Measurements from ENCODE around the gene UNCX. TPM values are rescaled to one million over a fixed set of nuclear protein-coding genes. Genes with fewer than 3 reads are reported as not detected.

UNCX gene
- total RNA-seq, 2 donors from 2014 or later, result not detected

DNA sequence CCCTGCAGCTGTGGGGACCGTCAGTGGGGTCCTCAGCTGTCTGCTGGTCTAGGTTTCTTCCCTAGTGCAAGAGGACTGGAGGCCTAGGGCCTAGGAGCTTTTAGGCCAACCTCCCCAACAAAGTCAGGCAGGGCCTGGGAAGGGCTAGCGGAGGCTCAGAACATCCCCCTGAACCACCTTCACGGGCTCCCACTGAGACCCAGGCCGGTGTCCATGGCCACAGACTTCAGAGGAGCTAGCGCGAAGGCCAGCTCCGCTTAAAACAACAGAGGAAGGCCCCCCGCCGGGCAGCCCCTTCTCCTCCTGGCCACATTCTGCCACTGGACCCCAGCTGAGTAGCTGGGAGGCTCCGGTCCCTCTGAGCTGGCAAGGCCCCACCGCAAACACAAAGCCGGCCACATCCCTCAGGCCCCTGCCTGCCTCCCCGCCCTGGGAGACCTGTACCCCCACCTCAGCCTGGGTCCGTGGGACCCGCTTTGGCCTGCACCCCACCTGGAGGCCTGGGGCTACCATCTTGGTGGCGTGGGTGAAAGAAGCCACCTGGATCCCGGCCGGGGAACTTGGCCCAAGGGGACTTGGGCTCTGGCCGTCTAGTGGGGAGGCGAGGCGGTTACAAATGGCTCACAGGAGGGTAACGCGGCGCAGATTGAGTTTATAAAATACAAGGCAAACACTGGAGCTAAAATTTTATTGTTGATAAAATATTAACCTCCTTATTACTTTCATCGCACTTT is 5.4 kb upstream of the UNCX start:
- Histone ChIP-seq H3K27ac (no peak overlapping the region), H3K4me1 (no peaks in the 10 kb centered on the region), H3K9me3 (no peaks in the 10 kb centered on the region), H3K4me3 (no peak overlapping the region), H3K9ac (ENCODE audit: low read depth in 2 of 2, low read length in 2 of 2) (no peak overlapping the region), H3K36me3 (no peaks in the 10 kb centered on the region), H3K27me3 (peaks cover 89% of the 10 kb centered on the region)
- no peak for DNase-seq
- intact Hi-C loops (cut with DNase I), result loop anchor here (5.0 kb wide), 1 partner anchor 185 kb away; no protein-coding TSS in a partner anchor
- TF ChIP-seq, protein P1, sequence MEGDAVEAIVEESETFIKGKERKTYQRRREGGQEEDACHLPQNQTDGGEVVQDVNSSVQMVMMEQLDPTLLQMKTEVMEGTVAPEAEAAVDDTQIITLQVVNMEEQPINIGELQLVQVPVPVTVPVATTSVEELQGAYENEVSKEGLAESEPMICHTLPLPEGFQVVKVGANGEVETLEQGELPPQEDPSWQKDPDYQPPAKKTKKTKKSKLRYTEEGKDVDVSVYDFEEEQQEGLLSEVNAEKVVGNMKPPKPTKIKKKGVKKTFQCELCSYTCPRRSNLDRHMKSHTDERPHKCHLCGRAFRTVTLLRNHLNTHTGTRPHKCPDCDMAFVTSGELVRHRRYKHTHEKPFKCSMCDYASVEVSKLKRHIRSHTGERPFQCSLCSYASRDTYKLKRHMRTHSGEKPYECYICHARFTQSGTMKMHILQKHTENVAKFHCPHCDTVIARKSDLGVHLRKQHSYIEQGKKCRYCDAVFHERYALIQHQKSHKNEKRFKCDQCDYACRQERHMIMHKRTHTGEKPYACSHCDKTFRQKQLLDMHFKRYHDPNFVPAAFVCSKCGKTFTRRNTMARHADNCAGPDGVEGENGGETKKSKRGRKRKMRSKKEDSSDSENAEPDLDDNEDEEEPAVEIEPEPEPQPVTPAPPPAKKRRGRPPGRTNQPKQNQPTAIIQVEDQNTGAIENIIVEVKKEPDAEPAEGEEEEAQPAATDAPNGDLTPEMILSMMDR (IDR thresholded peaks at IDR 0.05), result no peak

DNA sequence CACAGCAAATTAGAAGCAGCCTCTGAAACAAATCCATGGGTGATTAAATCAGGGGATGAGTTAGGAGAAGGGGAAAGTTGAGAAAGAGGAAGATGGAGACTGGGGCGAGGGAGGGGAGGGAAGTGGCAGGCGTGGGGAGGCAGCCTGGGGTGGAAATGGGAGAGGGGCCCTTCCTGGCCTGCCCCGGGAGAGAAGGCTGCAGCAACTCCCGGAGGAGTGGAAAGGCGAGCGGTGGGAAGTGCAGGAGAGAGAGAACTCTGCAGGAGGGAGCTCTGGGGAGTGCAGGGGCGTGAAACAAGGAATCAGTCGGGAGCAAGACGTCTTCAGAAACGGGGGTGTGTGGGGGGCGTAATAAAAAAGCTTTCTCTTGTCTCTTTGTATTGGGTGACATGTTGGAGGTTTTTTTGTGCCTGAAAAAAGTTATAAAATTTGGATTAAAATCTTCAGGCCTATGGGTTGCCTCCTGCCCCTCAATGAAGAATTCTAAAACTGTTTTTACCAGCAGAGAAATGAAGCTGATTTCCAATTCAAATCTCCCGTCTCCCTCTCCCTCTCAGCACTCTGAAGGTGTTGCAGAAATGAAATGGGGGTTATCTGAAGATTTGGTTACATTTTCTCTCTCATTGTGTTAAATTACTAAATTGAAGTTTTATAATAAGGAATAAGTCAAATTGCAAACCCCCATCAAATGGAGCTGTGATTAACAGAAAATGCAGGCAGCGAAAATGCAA is 4.7 kb upstream of the UNCX start:
- no peak for DNase-seq
- H3K27me3 ChIP-seq, result peaks cover 92% of the 10 kb centered on the region
- no peak overlapping the region for H3K27ac ChIP-seq
- intact Hi-C loops (cut with DNase I), result loop anchor here (5.0 kb wide), 1 partner anchor 184 kb away; no protein-coding TSS in a partner anchor
- H3K36me3 ChIP-seq, result no peaks in the 10 kb centered on the region
- no peak overlapping the region for H3K9ac ChIP-seq (ENCODE audit: low read depth in 2 of 2, low read length in 2 of 2)
- TF ChIP-seq, protein P1 (IDR thresholded peaks at IDR 0.05), result no peak
- H3K4me3 ChIP-seq, result no peak overlapping the region
- H3K4me1 ChIP-seq, result no peaks in the 10 kb centered on the region
- H3K9me3 ChIP-seq, result no peaks in the 10 kb centered on the region

DNA sequence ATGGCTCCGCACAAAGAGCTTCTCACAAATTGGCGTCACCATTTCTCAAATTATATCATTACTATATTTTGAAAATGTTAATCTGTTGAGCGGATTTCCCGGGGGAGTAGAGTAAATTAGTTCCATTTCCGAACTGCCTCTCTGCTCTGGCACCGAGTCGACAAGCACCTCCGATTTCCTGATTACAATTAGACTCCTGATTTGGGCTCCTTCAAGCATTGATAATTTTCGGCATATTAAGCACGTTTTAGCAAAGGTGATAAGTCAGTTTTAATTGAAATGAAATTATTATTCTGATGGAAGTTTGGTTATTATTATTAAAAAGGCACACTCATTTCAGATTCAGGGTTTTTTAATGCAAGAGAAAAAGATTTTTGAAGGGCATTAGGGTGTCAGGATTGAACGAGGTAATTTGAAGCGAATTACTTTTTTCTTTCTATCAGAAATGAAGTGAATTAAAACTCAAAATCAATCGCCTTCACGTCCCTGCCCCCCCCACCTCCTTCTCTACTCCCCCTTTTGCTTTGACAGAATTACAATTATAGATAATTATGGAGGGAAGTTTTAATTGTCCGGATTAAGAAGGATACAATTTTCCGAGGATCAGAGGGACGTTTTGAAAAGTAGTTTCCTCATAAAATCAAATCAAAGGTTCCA is 4.0 kb upstream of the UNCX start:
- Histone ChIP-seq H3K4me1 (no peaks in the 10 kb centered on the region), H3K27ac (no peak overlapping the region), H3K4me3 (no peak overlapping the region), H3K9me3 (no peaks in the 10 kb centered on the region), H3K36me3 (no peaks in the 10 kb centered on the region), H3K27me3 (peaks cover 92% of the 10 kb centered on the region), H3K9ac (ENCODE audit: low read depth in 2 of 2, low read length in 2 of 2) (no peak overlapping the region)
- DNase-seq, result no peak
- intact Hi-C loops (cut with DNase I), result loop anchor here (5.0 kb wide), 1 partner anchor 184 kb away; no protein-coding TSS in a partner anchor
- TF ChIP-seq, protein P1 (IDR thresholded peaks at IDR 0.05), result no peak

DNA sequence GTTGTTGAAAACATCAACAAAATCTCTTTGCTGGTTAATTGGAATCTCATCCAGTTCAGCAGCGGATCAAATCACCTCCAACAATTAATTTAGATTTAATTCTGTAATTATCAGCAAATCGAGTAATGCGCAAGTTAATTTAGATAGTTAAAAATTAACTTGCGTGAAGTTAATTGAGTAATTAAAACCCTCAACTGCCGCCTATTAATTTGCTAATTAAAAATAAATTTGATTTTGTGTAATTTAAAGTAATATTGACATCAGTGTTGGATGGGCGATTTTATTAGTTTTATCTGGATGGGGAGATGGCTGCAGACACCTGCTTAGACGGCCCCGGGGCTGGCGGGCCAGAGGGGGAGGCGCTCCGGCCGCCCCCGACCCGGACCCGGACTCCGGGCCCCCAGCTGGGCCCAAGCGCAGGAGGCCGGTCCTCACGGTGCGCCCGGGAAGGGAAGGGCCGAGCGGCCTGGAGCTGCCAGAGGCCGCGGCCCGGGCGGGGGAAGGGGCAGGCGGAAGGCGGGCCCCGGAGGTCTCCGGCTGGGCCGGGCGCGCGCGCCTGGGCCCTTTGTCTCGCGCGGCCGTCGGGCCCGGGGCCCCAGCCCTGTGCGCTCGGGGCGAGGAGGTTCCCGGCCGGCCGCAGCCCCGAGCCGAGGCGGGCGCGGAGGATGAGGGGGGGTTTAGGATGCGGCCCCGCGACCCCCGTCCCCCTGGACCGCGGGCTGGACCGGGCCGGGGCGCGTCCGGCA is 3.3 kb upstream of the UNCX start:
- Histone ChIP-seq H3K9me3 (no peaks in the 10 kb centered on the region), H3K36me3 (no peaks in the 10 kb centered on the region), H3K4me3 (no peak overlapping the region), H3K27ac (no peak overlapping the region), H3K9ac (ENCODE audit: low read depth in 2 of 2, low read length in 2 of 2) (no peak overlapping the region), H3K4me1 (no peaks in the 10 kb centered on the region), H3K27me3 (peaks cover 92% of the 10 kb centered on the region)
- intact Hi-C loops (cut with DNase I), result loop anchor here (5.0 kb wide), 1 partner anchor 183 kb away; no protein-coding TSS in a partner anchor
- TF ChIP-seq, protein P1 (IDR thresholded peaks at IDR 0.05), result no peak
- DNase-seq, result no peak

DNA sequence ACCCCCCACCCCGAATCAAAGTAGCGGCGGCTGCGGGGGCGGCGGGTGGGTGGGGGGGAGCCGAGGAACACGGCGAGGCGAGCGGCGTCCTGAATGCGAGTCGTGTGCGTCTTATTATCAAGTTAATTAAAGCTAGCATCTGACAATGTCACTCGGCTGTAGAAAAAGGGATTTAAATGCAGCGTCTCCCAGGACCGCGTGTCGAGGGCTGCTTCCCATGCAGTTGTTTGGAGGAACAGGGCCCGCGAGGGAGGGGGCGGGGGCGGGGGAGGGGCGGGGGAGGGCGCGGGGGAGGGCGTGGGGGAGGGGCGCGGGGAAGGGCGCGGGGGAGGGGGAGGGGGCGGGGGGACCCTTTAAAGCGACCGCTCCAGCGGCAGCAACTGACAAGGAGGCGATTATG is 2.7 kb upstream of the UNCX start:
- Histone ChIP-seq H3K4me1 (no peaks in the 10 kb centered on the region), H3K9ac (ENCODE audit: low read depth in 2 of 2, low read length in 2 of 2) (no peak overlapping the region), H3K4me3 (no peak overlapping the region), H3K27ac (no peak overlapping the region), H3K9me3 (no peaks in the 10 kb centered on the region), H3K27me3 (peaks cover 93% of the 10 kb centered on the region), H3K36me3 (no peaks in the 10 kb centered on the region)
- intact Hi-C loops (cut with DNase I), result loop anchor here (5.0 kb wide), 1 partner anchor 182 kb away; no protein-coding TSS in a partner anchor
- TF ChIP-seq, protein P1 (IDR thresholded peaks at IDR 0.05), result no peak
- DNase-seq, result no peak
